H9 (cell line): ENCODE data around the gene NUTF2. TPM values are rescaled to one million over a fixed set of nuclear protein-coding genes. Genes with fewer than 3 reads are reported as not detected.

Experiments
- DNase-seq: peaks from one replicate; pipeline ENCODE4 v3.0.0-alpha.2; 2017
- H2AFZ ChIP-seq: one replicate; pipeline ENCODE4 v1.6.1; 2013; ENCODE audit warnings: mild to moderate bottlenecking, low read length, control low read depth, moderate library complexity
- H2AK5ac ChIP-seq: 2 replicates; pipeline ENCODE4 v1.6.1; 2013; ENCODE audit warnings: low read length, control low read depth, mixed read lengths; ENCODE audit not compliant: insufficient read length
- H2BK120ac ChIP-seq: one replicate; pipeline ENCODE4 v1.6.1; 2013; ENCODE audit warnings: low read depth, mild to moderate bottlenecking, low read length, control low read depth, inconsistent platforms; ENCODE audit not compliant: poor library complexity, severe bottlenecking
- H2BK12ac ChIP-seq: 2 replicates; pipeline ENCODE4 v1.6.1; 2013; ENCODE audit warnings: low read length, control low read depth, mixed read lengths, low read depth; ENCODE audit not compliant: insufficient read length
- H2BK15ac ChIP-seq: 2 replicates; pipeline ENCODE4 v1.6.1; 2013; ENCODE audit warnings: low read depth, low read length, control low read depth
- H2BK20ac ChIP-seq: one replicate; pipeline ENCODE4 v1.6.1; 2013; ENCODE audit warnings: low read depth, mild to moderate bottlenecking, low read length, control low read depth, inconsistent platforms; ENCODE audit not compliant: poor library complexity, severe bottlenecking
- H2BK5ac ChIP-seq: 2 replicates; pipeline ENCODE4 v1.6.1; 2013; ENCODE audit warnings: low read length, control low read depth, mixed read lengths; ENCODE audit not compliant: insufficient read length
- H3K14ac ChIP-seq: 2 replicates; pipeline ENCODE4 v1.6.1; 2013; ENCODE audit warnings: low read length, control low read depth; ENCODE audit not compliant: insufficient read depth
- H3K18ac ChIP-seq: 2 replicates; pipeline ENCODE4 v1.6.1; 2013; ENCODE audit warnings: low read depth, mild to moderate bottlenecking, mixed read lengths, low read length, control low read depth; ENCODE audit not compliant: insufficient read length
- H3K23ac ChIP-seq: 2 replicates; pipeline ENCODE4 v1.6.1; 2013; ENCODE audit warnings: low read length, control low read depth, mixed read lengths, low read depth; ENCODE audit not compliant: insufficient read length
- H3K23me2 ChIP-seq: 2 replicates; pipeline ENCODE4 v1.6.1; 2013; ENCODE audit warnings: low read depth, mild to moderate bottlenecking, mixed read lengths, low read length, control low read depth; ENCODE audit not compliant: insufficient read length, poor library complexity, severe bottlenecking
- H3K27ac ChIP-seq: 2 replicates; pipeline ENCODE4 v1.5.1; 2013; ENCODE audit warnings: low read length, control low read depth, mixed read lengths, low read depth; ENCODE audit not compliant: insufficient read length
- H3K27me3 ChIP-seq: 2 replicates; pipeline ENCODE4 v1.6.1; 2013; ENCODE audit warnings: low read length, control low read depth, inconsistent platforms; ENCODE audit not compliant: insufficient read depth
- H3K4ac ChIP-seq: 2 replicates; pipeline ENCODE4 v1.6.1; 2013; ENCODE audit warnings: low read depth, mild to moderate bottlenecking, control low read depth, inconsistent platforms, low read length, moderate library complexity
- H3K4me1 ChIP-seq: 2 replicates; pipeline ENCODE4 v1.6.1; 2013; ENCODE audit warnings: low read length, control low read depth, inconsistent platforms; ENCODE audit not compliant: insufficient read depth
- H3K4me2 ChIP-seq: 2 replicates; pipeline ENCODE4 v1.6.1; 2013; ENCODE audit warnings: low read length, control low read depth, mixed read lengths; ENCODE audit not compliant: insufficient read length, insufficient read depth
- H3K56ac ChIP-seq: 2 replicates; pipeline ENCODE4 v1.6.1; 2013; ENCODE audit warnings: low read depth, mild to moderate bottlenecking, mixed read lengths, low read length, control low read depth; ENCODE audit not compliant: insufficient read length
- H3K79me1 ChIP-seq: 2 replicates; pipeline ENCODE4 v1.6.1; 2013; ENCODE audit warnings: low read depth, mild to moderate bottlenecking, moderate library complexity, low read length, control low read depth, inconsistent platforms; ENCODE audit not compliant: insufficient read depth, poor library complexity, severe bottlenecking
- H3K79me2 ChIP-seq: 2 replicates; pipeline ENCODE4 v1.6.1; 2013; ENCODE audit warnings: low read length, control low read depth, inconsistent platforms; ENCODE audit not compliant: insufficient read depth
- H3K9ac ChIP-seq: 2 replicates; pipeline ENCODE4 v1.6.1; 2013; ENCODE audit warnings: low read length, control low read depth, mixed read lengths; ENCODE audit not compliant: insufficient read length; ENCODE audit errors: extremely low read depth
- H3K9me3 ChIP-seq: one replicate; pipeline ENCODE4 v1.6.1; 2013; ENCODE audit warnings: low read depth, low read length, inconsistent platforms; ENCODE audit not compliant: control insufficient read depth
- H3T11ph ChIP-seq: one replicate; pipeline ENCODE4 v1.6.1; 2013; ENCODE audit warnings: mild to moderate bottlenecking, low read length, control low read depth, inconsistent platforms
- H4K20me1 ChIP-seq: one replicate; pipeline ENCODE4 v1.6.1; 2013; ENCODE audit not compliant: control insufficient read depth, insufficient read length, insufficient read depth
- H4K5ac ChIP-seq: 2 replicates; pipeline ENCODE4 v1.6.1; 2013; ENCODE audit warnings: low read depth, mild to moderate bottlenecking, mixed read lengths, low read length, control low read depth; ENCODE audit not compliant: insufficient read length
- H4K8ac ChIP-seq: replicated peaks from 2 replicates; pipeline ENCODE4 v1.6.1; 2013; ENCODE audit warnings: low read length, control low read depth, mixed read lengths, low read depth; ENCODE audit not compliant: insufficient read length
- H4K91ac ChIP-seq: 2 replicates; pipeline ENCODE4 v1.6.1; 2013; ENCODE audit warnings: low read depth, mild to moderate bottlenecking, moderate library complexity, mixed read lengths, low read length, control low read depth; ENCODE audit not compliant: insufficient read length
- H3K27ac Mint-ChIP-seq, 3 experiments: 2 replicates in 2 of 3; 3 replicates in 1 of 3; pipeline ENCODE4 v1.8.0; 2020 to 2021; ENCODE audit warnings: mixed read lengths in 3 of 3, mild to moderate bottlenecking in 1 of 3, moderate library complexity in 1 of 3
- H3K27me3 Mint-ChIP-seq: 2 replicates; pipeline ENCODE4 v1.8.0; 2021; ENCODE audit warnings: low read depth, mild to moderate bottlenecking, moderate library complexity, mixed read lengths
- H3K36me3 Mint-ChIP-seq, 3 experiments: 2 replicates in 2 of 3; 3 replicates in 1 of 3; pipeline ENCODE4 v1.8.0; 2020 to 2021; ENCODE audit warnings: low read depth in 3 of 3, mixed read lengths in 3 of 3; ENCODE audit not compliant: insufficient read depth in 1 of 3
- H3K4me1 Mint-ChIP-seq, 2 experiments: 2 replicates each; pipeline ENCODE4 v1.8.0; 2020; ENCODE audit warnings: mixed read lengths in 2 of 2
- H3K4me3 Mint-ChIP-seq, 2 experiments: 2 replicates in 1 of 2; 3 replicates in 1 of 2; pipeline ENCODE4 v1.8.0; 2020 to 2021; ENCODE audit warnings: mild to moderate bottlenecking in 2 of 2, mixed read lengths in 2 of 2, moderate library complexity in 1 of 2
- H3K9me3 Mint-ChIP-seq, 2 experiments: 2 replicates in 1 of 2; 3 replicates in 1 of 2; pipeline ENCODE4 v1.8.0; 2020; ENCODE audit warnings: mild to moderate bottlenecking in 2 of 2, mixed read lengths in 2 of 2, moderate library complexity in 1 of 2
- WGBS: extraction: QIAGEN DNeasy Blood & Tissue Kit; methylation state at CpG from one replicate; pipeline ENCODE4 v1.1.7; 2013; ENCODE audit warnings: missing lambda C conversion rate, low lambda C conversion rate, mixed read lengths; ENCODE audit not compliant: insufficient read length; ENCODE audit errors: extremely low coverage; 5-methylcytosine and 5-hydroxymethylcytosine counted together
- total RNA-seq: library from RNA; stranded (reverse); gene quantifications from 2 replicates; pipeline ENCODE4 v1.2.1, GENCODE V29; 2021
- TF ChIP-seq, protein P1 (sequence below): fragments of 200-600 bp; sonication (generic); conservative IDR thresholded peaks from 3 replicates; pipeline ENCODE4 v1.8.0; 2021; ENCODE audit warnings: antibody characterized with exemption, mild to moderate bottlenecking

The NUTF2 gene
- total RNA-seq, 1 experiment from 2014 or later, result 198 TPM

DNA sequence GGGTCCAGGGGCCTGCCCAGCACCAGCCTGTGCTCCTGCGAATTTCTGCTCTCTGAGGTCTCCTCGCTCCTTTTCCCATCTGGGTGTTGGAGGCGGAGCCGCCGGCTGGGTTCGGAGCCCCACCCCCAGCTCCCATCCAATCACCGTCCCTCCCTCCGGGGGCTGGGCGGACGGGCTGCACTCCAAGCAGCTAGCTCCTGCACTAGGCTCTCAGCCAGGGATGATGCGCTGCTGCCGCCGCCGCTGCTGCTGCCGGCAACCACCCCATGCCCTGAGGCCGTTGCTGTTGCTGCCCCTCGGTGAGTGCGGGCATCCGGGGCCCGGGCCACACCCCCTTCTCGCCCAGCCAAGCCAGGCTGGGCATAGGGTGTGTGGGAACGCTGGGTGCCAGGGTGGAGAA, 38.0 kb downstream of the NUTF2 start, which contains the start of gene NRN1L:
NRN1L (plus strand) TSS at position 202 of the 400 bp plus-strand sequence; CDS start at position 221, 19 bp downstream.
- Mint-ChIP-seq H3K36me3 (peaks cover 17 to 42% (median 41%) of the 10 kb centered on the region in 3 experiments), H3K4me3 (peak within 1 kb of the TSS in 1 of 2 experiments; percentile 68; a peak in 4 of 5 replicates), H3K4me1 (peaks cover 13 to 28% of the 10 kb centered on the region in 2 experiments), H3K9me3 (no peaks in the 10 kb centered on the region), H3K27me3 (no peaks in the 10 kb centered on the region; the same call in none of the 2 replicates), H3K27ac (peak within 1 kb of the TSS; percentile 84 to 97 (median 91))
- Histone ChIP-seq H3K56ac (no peak within 1 kb of the TSS), H3T11ph (no peak within 1 kb of the TSS), H3K27me3 (no peaks in the 10 kb centered on the region), H3K4me2 (no peak within 1 kb of the TSS), H2BK120ac (no peak within 1 kb of the TSS), H4K20me1 (no peaks in the 10 kb centered on the region), H3K79me2 (no peaks in the 10 kb centered on the region), H2BK20ac (no peak within 1 kb of the TSS), H2AK5ac (no peak within 1 kb of the TSS), H3K14ac (no peak within 1 kb of the TSS), H3K9me3 (no peaks in the 10 kb centered on the region), H2BK5ac (no peak within 1 kb of the TSS), H3K27ac (no peak within 1 kb of the TSS), H3K79me1 (no peaks in the 10 kb centered on the region), H3K23me2 (no peaks in the 10 kb centered on the region), H4K5ac (no peak within 1 kb of the TSS), H3K9ac (no peak within 1 kb of the TSS), H2BK12ac (no peak within 1 kb of the TSS), H2BK15ac (no peak within 1 kb of the TSS), H3K18ac (no peak within 1 kb of the TSS), H3K4me1 (no peaks in the 10 kb centered on the region), H2AFZ (no peak within 1 kb of the TSS), H4K91ac (no peak within 1 kb of the TSS), H3K23ac (no peak within 1 kb of the TSS), H4K8ac (no peak within 1 kb of the TSS), H3K4ac (no peak within 1 kb of the TSS)
- no CpG with 5 or more reads among the region's 22 CpGs for WGBS
- TF ChIP-seq, protein P1, sequence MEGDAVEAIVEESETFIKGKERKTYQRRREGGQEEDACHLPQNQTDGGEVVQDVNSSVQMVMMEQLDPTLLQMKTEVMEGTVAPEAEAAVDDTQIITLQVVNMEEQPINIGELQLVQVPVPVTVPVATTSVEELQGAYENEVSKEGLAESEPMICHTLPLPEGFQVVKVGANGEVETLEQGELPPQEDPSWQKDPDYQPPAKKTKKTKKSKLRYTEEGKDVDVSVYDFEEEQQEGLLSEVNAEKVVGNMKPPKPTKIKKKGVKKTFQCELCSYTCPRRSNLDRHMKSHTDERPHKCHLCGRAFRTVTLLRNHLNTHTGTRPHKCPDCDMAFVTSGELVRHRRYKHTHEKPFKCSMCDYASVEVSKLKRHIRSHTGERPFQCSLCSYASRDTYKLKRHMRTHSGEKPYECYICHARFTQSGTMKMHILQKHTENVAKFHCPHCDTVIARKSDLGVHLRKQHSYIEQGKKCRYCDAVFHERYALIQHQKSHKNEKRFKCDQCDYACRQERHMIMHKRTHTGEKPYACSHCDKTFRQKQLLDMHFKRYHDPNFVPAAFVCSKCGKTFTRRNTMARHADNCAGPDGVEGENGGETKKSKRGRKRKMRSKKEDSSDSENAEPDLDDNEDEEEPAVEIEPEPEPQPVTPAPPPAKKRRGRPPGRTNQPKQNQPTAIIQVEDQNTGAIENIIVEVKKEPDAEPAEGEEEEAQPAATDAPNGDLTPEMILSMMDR, result no peak
- DNase-seq, result peak; percentile 96
